ENCODE measurements around the gene NELFB. TPM values are rescaled to one million over a fixed set of nuclear protein-coding genes. Genes with fewer than 3 reads are reported as not detected.
A peak's percentile ranks its signal among the peaks of the same experiment; 100 is the strongest.

NELFB gene
- total and polyA plus RNA-seq, 9 of the 15 experiments (the other 6 are each of a cell fraction or from before 2014, with no cell fraction given): 0.24 to 84.0 (median 29.7) TPM

GRCh38 chr9:137218754-137219271 is 36.3 kb upstream of the NELFB start (continued):
- TF ChIP-seq TGIF2 (CRISPR knock-in tag; IDR thresholded peaks at IDR 0.05) (no peak), POU5F1 (IDR thresholded peaks at IDR 0.05; ENCODE audit: borderline replicate concordance, low read depth, low read length, partially characterized antibody) (no peak), GMEB1 (CRISPR knock-in tag; IDR thresholded peaks at IDR 0.05) (0 out of 2 replicates have a peak, but pooled peaks have one; percentile 20), U2AF1 (optimal IDR thresholded peaks at IDR 0.05; ENCODE audit: low read depth, low read length) (no peak), XRCC5 (IDR thresholded peaks at IDR 0.05; ENCODE audit: low read depth, low read length) (0 out of 2 replicates have a peak, but pooled peaks have one; percentile 34), CREB3 (tag; conservative IDR thresholded peaks at IDR 0.05; ENCODE audit: low read depth) (0 out of 2 replicates have a peak, but pooled peaks have one; percentile 72), KDM5B (IDR thresholded peaks at IDR 0.05; ENCODE audit: insufficient replicate concordance, low read depth, low read length) (peak; percentile 62), ZNF133 (CRISPR knock-in tag; IDR thresholded peaks at IDR 0.05) (0 out of 2 replicates have a peak, but pooled peaks have one; percentile 69), NFIX (CRISPR knock-in tag; IDR thresholded peaks at IDR 0.05; ENCODE audit: low read depth) (no peak), TAF9B (IDR thresholded peaks at IDR 0.05; ENCODE audit: partially characterized antibody) (peak; percentile 86), ZNF24 (IDR thresholded peaks at IDR 0.05) (no peak; the same call in 1 of the 2 replicates), PHF20 (IDR thresholded peaks at IDR 0.05; ENCODE audit: partially characterized antibody) (no peak), CBX1 (IDR thresholded peaks at IDR 0.05; ENCODE audit: low read depth) (no peak), ZNF324 (CRISPR knock-in tag; IDR thresholded peaks at IDR 0.05) (no peak), ZEB2 (IDR thresholded peaks at IDR 0.05) (peak; percentile 87), ETS1 (conservative IDR thresholded peaks at IDR 0.05; ENCODE audit: control insufficient read depth, low read depth, low read length) (peak; percentile 52; the same call in 1 of the 2 replicates), ARID3A (IDR thresholded peaks at IDR 0.05; ENCODE audit: borderline replicate concordance, low read depth, low read length) (no peak), ARHGAP35 (IDR thresholded peaks at IDR 0.05; ENCODE audit: partially characterized antibody) (no peak), NONO (IDR thresholded peaks at IDR 0.05; ENCODE audit: low read depth in 2 of 2, low read length in 1 of 2) (no peak), KLF6 (CRISPR knock-in tag; IDR thresholded peaks at IDR 0.05; ENCODE audit: borderline replicate concordance) (0 out of 2 replicates have a peak, but pooled peaks have one; percentile 58)
